Sigmoid colon (tissue), 4 donors: Measurements from ENCODE around the gene PSMB11.

Experiments
- CTCF ChIP-seq, 4 experiments: fragments of 450-650 bp in 3 of 4; fragments of 200-600 bp in 1 of 4; IDR thresholded peaks; one replicate each; pipeline ENCODE4 v1.5.1; 2016 to 2019; ENCODE audit warnings: antibody characterized with exemption in 4 of 4, mild to moderate bottlenecking in 3 of 4, moderate library complexity in 2 of 4
- POLR2AphosphoS5 ChIP-seq, 4 donors: sonication (generic); formaldehyde crosslinking; IDR thresholded peaks; one replicate each; pipeline ENCODE4 v1.6.1; 2017; ENCODE audit warnings: antibody characterized with exemption in 4 of 4

DNA sequence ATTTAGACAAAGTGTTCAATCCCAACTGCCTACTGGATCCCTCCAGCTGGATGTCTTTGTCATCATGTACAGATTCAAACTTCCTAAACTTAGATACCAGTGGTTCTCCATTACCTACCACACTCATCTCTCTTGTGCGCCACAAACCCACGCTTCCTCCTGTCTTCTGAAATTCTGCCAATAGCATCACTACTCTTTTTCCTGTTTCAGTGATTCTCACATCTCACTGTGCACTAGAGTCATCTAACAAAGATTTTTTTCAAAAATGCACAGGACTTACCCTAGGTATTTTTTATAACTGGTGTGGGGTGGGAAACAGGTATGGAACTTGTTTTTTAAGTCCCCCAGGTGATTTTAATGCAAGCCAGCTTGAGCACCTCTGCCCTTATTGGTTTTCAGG lies 13.2 kb upstream of the PSMB11 start:
- TF ChIP-seq CTCF (IDR thresholded peaks at IDR 0.05) (no peak), POLR2AphosphoS5 (IDR thresholded peaks at IDR 0.05) (no peak)
